ENCODE data around the gene KRTAP12-2.
"Not testable (repeated sequence)": the region's sequence is repeated elsewhere in the genome, so short reads cannot be mapped to it uniquely, and the experiment has no call there.

The KRTAP12-2 gene

DNA sequence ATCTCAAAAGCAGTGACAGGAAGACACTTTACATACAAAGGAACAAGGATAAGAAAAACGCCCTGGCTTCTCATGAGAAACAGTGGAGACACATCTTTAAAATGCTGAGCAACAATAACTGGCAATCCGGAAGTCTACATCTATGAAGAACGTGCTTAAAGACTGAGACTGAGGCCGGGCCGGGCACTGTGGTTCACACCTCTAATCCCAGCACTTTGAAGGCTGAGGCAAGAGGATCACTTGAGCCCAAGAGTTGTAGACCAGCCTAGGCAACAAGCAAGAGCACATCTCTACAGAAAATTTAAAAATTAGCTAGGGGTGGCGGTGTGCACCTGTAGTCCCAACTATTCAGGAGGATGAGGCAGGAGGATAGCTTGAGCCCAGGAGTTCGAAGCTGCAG lies 17.4 kb upstream of the KRTAP12-2 start:
- DNase-seq (ENCODE audit: low read depth): no peak

DNA sequence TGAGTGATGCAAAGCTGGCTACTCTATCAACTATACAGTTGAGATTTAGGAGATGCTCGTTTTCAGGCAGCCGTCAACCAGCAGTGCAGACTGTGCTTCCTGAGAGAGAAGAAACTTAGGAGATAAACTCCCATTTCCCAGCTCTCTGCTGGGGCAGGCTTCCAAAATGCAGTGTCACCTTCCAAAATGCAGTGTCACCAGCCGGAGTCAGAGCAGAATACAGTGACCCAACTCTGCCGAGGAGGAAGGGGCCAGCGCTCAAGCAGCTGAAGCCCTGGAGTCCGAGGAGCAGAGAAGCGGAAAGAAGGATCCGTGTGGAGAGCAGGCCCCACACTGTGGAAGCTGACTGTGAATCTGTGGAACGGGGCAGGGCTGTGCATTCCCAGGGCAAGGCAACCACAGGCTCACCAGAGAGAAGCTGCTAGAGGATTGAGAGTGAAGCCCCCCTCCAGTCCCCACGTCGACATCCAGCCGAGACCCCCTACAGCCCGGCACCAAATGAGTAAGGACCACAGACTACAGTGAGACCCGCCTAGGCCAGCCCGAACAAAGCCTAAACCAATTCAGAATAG lies 15.9 kb upstream of the KRTAP12-2 start:
- no peak for DNase-seq (ENCODE audit: low read depth)

- DNase-seq (ENCODE audit: low read depth): no peak
Measured at GRCh38 chr21:44681861-44682579, 15.3 kb upstream of the KRTAP12-2 start, which contains the start of gene KRTAP12-1. Gene KRTAP12-1 (minus strand): TSS chr21:44682163. CDS start chr21:44682123, 40 bp downstream.

- DNase-seq (ENCODE audit: low read depth): no peak
Measured at GRCh38 chr21:44681152-44681551, 14.4 kb upstream of the KRTAP12-2 start.

GRCh38 chr21:44677881-44678280 lies 11.2 kb upstream of the KRTAP12-2 start:
- DNase-seq (ENCODE audit: low read depth): no peak

- DNase-seq (ENCODE audit: low read depth): no peak
Measured at GRCh38 chr21:44671911-44672310, 5.2 kb upstream of the KRTAP12-2 start.

GRCh38 chr21:44670642-44671432 lies 4.1 kb upstream of the KRTAP12-2 start:
- no peak for DNase-seq (ENCODE audit: low read depth)

GRCh38 chr21:44667612-44668011 lies 885 bp upstream of the KRTAP12-2 start:
- no peak for DNase-seq (ENCODE audit: low read depth)

DNA sequence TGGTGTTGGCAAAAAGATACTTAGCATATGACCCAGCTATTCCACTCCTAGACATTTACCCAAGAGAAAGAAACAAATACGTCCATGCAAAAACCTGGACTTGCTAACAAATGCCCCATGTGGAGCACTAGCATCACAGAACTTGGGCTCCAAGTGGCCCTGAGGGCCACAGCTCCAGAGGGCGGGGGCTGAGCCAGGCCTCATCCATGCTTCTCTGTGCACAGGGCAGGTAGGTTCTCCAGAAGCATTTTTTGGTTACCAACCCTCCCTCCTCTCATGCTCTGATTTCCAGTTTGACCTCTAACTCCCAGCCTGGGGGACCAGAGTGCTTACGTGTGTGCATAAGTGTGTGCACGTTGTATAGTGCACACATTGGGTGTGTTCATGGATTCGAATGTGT lies 2.0 kb downstream of the KRTAP12-2 start:
- no peak for DNase-seq (ENCODE audit: low read depth)

GRCh38 chr21:44661567-44661966 lies 5.2 kb downstream of the KRTAP12-2 start:
- DNase-seq (ENCODE audit: low read depth): not testable (repeated sequence)

GRCh38 chr21:44658913-44659595 lies 7.7 kb downstream of the KRTAP12-2 start:
- DNase-seq (ENCODE audit: low read depth): no peak

- no peak for DNase-seq (ENCODE audit: low read depth)
Measured at GRCh38 chr21:44658541-44658910, 8.2 kb downstream of the KRTAP12-2 start.

GRCh38 chr21:44657635-44658540 lies 8.8 kb downstream of the KRTAP12-2 start, which contains the start of gene KRTAP12-3:
Gene KRTAP12-3 (plus strand): TSS chr21:44657932. CDS start chr21:44657980, 48 bp downstream.
- DNase-seq (ENCODE audit: low read depth): no peak

GRCh38 chr21:44656868-44657267 lies 9.9 kb downstream of the KRTAP12-2 start:
- DNase-seq (ENCODE audit: low read depth): no peak

DNA sequence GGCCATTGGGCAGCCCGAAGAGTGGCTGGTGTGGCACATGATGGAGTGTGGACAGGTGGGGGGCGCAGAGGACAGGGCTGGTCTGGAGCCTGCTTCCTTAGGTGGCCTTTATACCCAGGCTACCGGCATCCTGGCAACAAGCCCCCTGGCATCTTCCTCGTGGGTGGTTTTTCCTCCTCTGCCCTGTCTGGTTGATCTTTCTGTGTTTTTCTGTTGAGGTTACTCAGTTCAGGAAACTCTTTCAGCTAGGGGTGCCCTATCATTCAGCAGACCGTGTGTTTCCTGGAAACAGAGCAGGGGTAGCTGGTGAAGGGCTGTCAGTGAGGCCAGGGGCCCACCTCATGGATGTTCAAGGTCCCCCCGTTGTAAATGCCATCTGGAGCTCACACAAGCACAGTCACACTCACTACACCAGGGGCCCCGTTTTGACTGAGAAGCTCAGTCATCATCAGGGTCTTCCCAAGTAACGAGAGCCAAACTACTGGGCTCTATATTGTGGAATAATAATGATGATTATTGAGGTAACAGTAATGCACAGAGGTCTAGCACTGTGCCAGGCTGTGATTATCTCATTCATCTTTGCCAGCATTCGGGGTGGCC lies 12.1 kb downstream of the KRTAP12-2 start, which contains the start of gene KRTAP12-4:
Gene KRTAP12-4 (minus strand): TSS at position 84 of the 600 bp plus-strand sequence. CDS start 45 bp downstream, at position 39.
- no peak for DNase-seq (ENCODE audit: low read depth)

- no peak for DNase-seq (ENCODE audit: low read depth)
Measured at GRCh38 chr21:44653656-44654575, 12.8 kb downstream of the KRTAP12-2 start.

- DNase-seq (ENCODE audit: low read depth): no peak
Measured at GRCh38 chr21:44653123-44653522, 13.6 kb downstream of the KRTAP12-2 start.

- DNase-seq (ENCODE audit: low read depth): no peak
Measured at GRCh38 chr21:44650973-44651675, 15.6 kb downstream of the KRTAP12-2 start.
